Smooth muscle cell (in vitro differentiated cells): ENCODE measurements around the gene PTRH1. TPM values are rescaled to one million over a fixed set of nuclear protein-coding genes. Genes with fewer than 3 reads are reported as not detected.

Experiments
- DNase-seq: peaks from one replicate; lab custom pipeline; 2025; ENCODE audit not compliant: unreplicated experiment; lab: John Stamatoyannopoulos, UW
- H2AFZ ChIP-seq: fragments of 200-600 bp; sonication (generic); 2 replicates; pipeline ENCODE4 v1.6.0; 2016; ENCODE audit warnings: antibody characterized with exemption, low read depth, mild to moderate bottlenecking
- H3F3A ChIP-seq: fragments of 200-600 bp; sonication (generic); 2 replicates; pipeline ENCODE4 v1.6.0; 2017; ENCODE audit warnings: antibody characterized with exemption, low read depth
- H3K27ac ChIP-seq: fragments of 200-600 bp; sonication (generic); 2 replicates; pipeline ENCODE4 v1.5.1; 2016; ENCODE audit warnings: low read depth, mild to moderate bottlenecking
- H3K27me3 ChIP-seq: fragments of 200-600 bp; sonication (generic); 2 replicates; pipeline ENCODE4 v1.6.1; 2016; ENCODE audit warnings: low read depth, mild to moderate bottlenecking
- H3K36me3 ChIP-seq: fragments of 200-600 bp; sonication (generic); 2 replicates; pipeline ENCODE4 v1.5.1; 2016; ENCODE audit warnings: low read depth
- H3K4me1 ChIP-seq: fragments of 200-600 bp; sonication (generic); 2 replicates; pipeline ENCODE4 v1.5.1; 2016; ENCODE audit warnings: low read depth
- H3K4me2 ChIP-seq: fragments of 200-600 bp; sonication (generic); 2 replicates; pipeline ENCODE4 v1.6.0; 2016; ENCODE audit warnings: mild to moderate bottlenecking
- H3K4me3 ChIP-seq: fragments of 200-600 bp; sonication (generic); 2 replicates; pipeline ENCODE4 v1.5.1; 2016; ENCODE audit warnings: mild to moderate bottlenecking
- H3K79me2 ChIP-seq: fragments of 200-600 bp; sonication (generic); 2 replicates; pipeline ENCODE4 v1.6.0; 2016; ENCODE audit warnings: low read depth, mild to moderate bottlenecking
- H3K9ac ChIP-seq: fragments of 200-600 bp; sonication (generic); 2 replicates; pipeline ENCODE4 v1.6.0; 2016; ENCODE audit warnings: low read depth
- H3K9me3 ChIP-seq: fragments of 200-600 bp; sonication (generic); replicated peaks from 2 replicates; pipeline ENCODE4 v1.5.1; 2016; ENCODE audit warnings: low read depth
- H4K20me1 ChIP-seq: fragments of 200-600 bp; sonication (generic); 2 replicates; pipeline ENCODE4 v1.6.0; 2016; ENCODE audit warnings: low read depth
- WGBS: methylation state at CpG from one replicate; pipeline ENCODE4 v1.1.7; 2016; ENCODE audit warnings: low lambda C conversion rate; 5-methylcytosine and 5-hydroxymethylcytosine counted together
- polyA plus RNA-seq: library from polyadenylated mRNA; unstranded; fragments of >200 nt; fragmentation: Nextera tagmentation; extraction: Ambion mirVana; gene quantifications from 2 replicates; pipeline ENCODE4 v1.2.1, GENCODE V29; 2016
- total RNA-seq: library from RNA; depleted of rRNA; stranded (reverse); fragments of >200 nt; gene quantifications from 2 replicates; pipeline ENCODE4 v1.2.3, GENCODE V29; 2014
- TF ChIP-seq, protein P1 (sequence below): fragments of 200-600 bp; sonication (generic); IDR thresholded peaks from 2 replicates; pipeline ENCODE4 v1.5.1; 2017; ENCODE audit warnings: borderline replicate concordance, mild to moderate bottlenecking, antibody characterized with exemption; ENCODE audit not compliant: insufficient read depth, poor library complexity, severe bottlenecking

Gene PTRH1
- total and polyA plus RNA-seq, 2 experiments from 2014 or later = 11.9 to 33.8 TPM

GRCh38 chr9:127733614-127734013, 18.2 kb upstream of the PTRH1 start:
- 95% methylated on average over 2 of the region's 2 CpGs for WGBS
- TF ChIP-seq, protein P1, sequence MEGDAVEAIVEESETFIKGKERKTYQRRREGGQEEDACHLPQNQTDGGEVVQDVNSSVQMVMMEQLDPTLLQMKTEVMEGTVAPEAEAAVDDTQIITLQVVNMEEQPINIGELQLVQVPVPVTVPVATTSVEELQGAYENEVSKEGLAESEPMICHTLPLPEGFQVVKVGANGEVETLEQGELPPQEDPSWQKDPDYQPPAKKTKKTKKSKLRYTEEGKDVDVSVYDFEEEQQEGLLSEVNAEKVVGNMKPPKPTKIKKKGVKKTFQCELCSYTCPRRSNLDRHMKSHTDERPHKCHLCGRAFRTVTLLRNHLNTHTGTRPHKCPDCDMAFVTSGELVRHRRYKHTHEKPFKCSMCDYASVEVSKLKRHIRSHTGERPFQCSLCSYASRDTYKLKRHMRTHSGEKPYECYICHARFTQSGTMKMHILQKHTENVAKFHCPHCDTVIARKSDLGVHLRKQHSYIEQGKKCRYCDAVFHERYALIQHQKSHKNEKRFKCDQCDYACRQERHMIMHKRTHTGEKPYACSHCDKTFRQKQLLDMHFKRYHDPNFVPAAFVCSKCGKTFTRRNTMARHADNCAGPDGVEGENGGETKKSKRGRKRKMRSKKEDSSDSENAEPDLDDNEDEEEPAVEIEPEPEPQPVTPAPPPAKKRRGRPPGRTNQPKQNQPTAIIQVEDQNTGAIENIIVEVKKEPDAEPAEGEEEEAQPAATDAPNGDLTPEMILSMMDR = no peak

GRCh38 chr9:127732444-127732843, 17.0 kb upstream of the PTRH1 start:
- no peaks in the 10 kb centered on the region for H3K36me3 ChIP-seq
- TF ChIP-seq, protein P1 = no peak

More at GRCh38 chr9:127733614-127734013, 18.2 kb upstream of the PTRH1 start:
- Histone ChIP-seq H3K4me2 (no peak overlapping the region), H3K36me3 (no peaks in the 10 kb centered on the region), H3K79me2 (no peaks in the 10 kb centered on the region), H2AFZ (no peak overlapping the region), H3F3A (no peaks in the 10 kb centered on the region), H3K27ac (no peak overlapping the region), H3K27me3 (no peaks in the 10 kb centered on the region), H3K4me3 (no peak overlapping the region), H3K9ac (no peak overlapping the region), H4K20me1 (no peaks in the 10 kb centered on the region), H3K9me3 (no peaks in the 10 kb centered on the region), H3K4me1 (no peaks in the 10 kb centered on the region)
- no peak for DNase-seq

GRCh38 chr9:127731938-127732337, 16.5 kb upstream of the PTRH1 start:
- Histone ChIP-seq H3K27me3 (no peaks in the 10 kb centered on the region), H3K4me1 (no peaks in the 10 kb centered on the region), H3K36me3 (no peaks in the 10 kb centered on the region), H4K20me1 (no peaks in the 10 kb centered on the region), H3K4me3 (no peak overlapping the region), H3K27ac (no peak overlapping the region), H3K79me2 (no peaks in the 10 kb centered on the region), H3K9ac (no peak overlapping the region), H3K4me2 (no peak overlapping the region), H3K9me3 (no peaks in the 10 kb centered on the region), H2AFZ (no peak overlapping the region), H3F3A (no peaks in the 10 kb centered on the region)
- no peak for DNase-seq
- 92% methylated on average over 16 of the region's 16 CpGs for WGBS
- TF ChIP-seq, protein P1 = no peak

More at GRCh38 chr9:127732444-127732843, 17.0 kb upstream of the PTRH1 start:
- Histone ChIP-seq H2AFZ (no peak overlapping the region), H4K20me1 (no peaks in the 10 kb centered on the region), H3K9ac (no peak overlapping the region), H3K79me2 (no peaks in the 10 kb centered on the region), H3K4me1 (no peaks in the 10 kb centered on the region), H3K4me2 (no peak overlapping the region), H3K4me3 (no peak overlapping the region), H3K27ac (no peak overlapping the region), H3F3A (no peaks in the 10 kb centered on the region), H3K27me3 (no peaks in the 10 kb centered on the region), H3K9me3 (no peaks in the 10 kb centered on the region)
- no peak for DNase-seq
- 98% methylated on average over 21 of the region's 21 CpGs for WGBS

- 96% methylated on average over 9 of the region's 9 CpGs for WGBS
- Histone ChIP-seq H3K27me3 (no peaks in the 10 kb centered on the region), H3K79me2 (no peaks in the 10 kb centered on the region), H4K20me1 (no peaks in the 10 kb centered on the region), H2AFZ (no peak overlapping the region), H3K4me2 (no peak overlapping the region), H3K4me1 (no peaks in the 10 kb centered on the region), H3K27ac (no peak overlapping the region), H3F3A (no peaks in the 10 kb centered on the region), H3K4me3 (no peak overlapping the region), H3K36me3 (no peaks in the 10 kb centered on the region), H3K9ac (no peak overlapping the region), H3K9me3 (no peaks in the 10 kb centered on the region)
- TF ChIP-seq, protein P1 = no peak
- no peak for DNase-seq
Measured at GRCh38 chr9:127730799-127731410, 15.4 kb upstream of the PTRH1 start.
